ENCODE results near the gene MRPL36. TPM values are rescaled to one million over a fixed set of nuclear protein-coding genes. Genes with fewer than 3 reads are reported as not detected.

Gene MRPL36
- total and polyA plus RNA-seq, 2 of the 4 experiments (the other 2 are of a cell fraction), result 85.9 to 103 TPM

DNA sequence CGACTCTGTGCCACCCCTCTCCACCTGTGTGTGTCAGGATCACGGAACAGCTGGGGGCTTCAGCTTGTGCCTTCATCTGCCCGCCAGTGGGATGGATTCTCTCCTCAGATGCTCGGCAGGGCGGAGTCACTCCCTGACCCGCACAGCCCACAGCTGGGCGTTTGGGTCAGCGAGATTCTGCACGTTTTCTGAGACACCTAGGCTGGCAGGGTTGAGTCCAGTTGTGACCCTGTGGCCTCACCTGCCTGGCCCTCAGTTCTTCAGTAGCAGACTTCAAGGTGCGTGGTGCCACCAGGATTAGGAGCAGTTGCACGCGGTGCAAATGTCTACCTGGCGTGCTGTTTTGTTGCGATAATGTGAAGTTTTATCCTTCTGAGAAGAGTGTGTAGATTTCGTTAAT lies 6.6 kb upstream of the MRPL36 start:
- no peak overlapping the region for H4K8ac ChIP-seq (ENCODE audit: low read depth in 2 of 2, low read length in 2 of 2)
- H4K20me1 ChIP-seq (ENCODE audit: insufficient read depth, low read length), result no peaks in the 10 kb centered on the region
- peaks cover 36 to 72% of the 10 kb centered on the region in 2 experiments for H3K79me1 ChIP-seq (ENCODE audit: low read depth in 1 of 2, low read length in 2 of 2)
- CTCF ChIA-PET, result no interaction called here
- H2BK5ac ChIP-seq (ENCODE audit: low read depth, low read length, poor library complexity, severe bottlenecking), result no peak overlapping the region
- no peak overlapping the region for H3K56ac ChIP-seq (ENCODE audit: extremely low read depth, insufficient read depth, low read length)
- no peak overlapping the region for H2AK9ac ChIP-seq (replicated peaks; ENCODE audit: low read depth, low read length, poor library complexity)
- no peak overlapping the region for H3K23ac ChIP-seq (ENCODE audit: low read depth, low read length)
- no peak overlapping the region for H2AFZ ChIP-seq (replicated peaks; ENCODE audit: low read length, poor library complexity)
- POLR2A ChIA-PET (ENCODE audit: unreplicated experiment), result no interaction called here
- H3K18ac ChIP-seq (ENCODE audit: low read depth, low read length), result no peak overlapping the region
- H2BK20ac ChIP-seq (ENCODE audit: low read depth, low read length), result no peak overlapping the region
- no peak overlapping the region for H3K4me3 ChIP-seq (ENCODE audit: insufficient read depth, low read depth, low read length)
- H3K4me2 ChIP-seq (ENCODE audit: low read depth, low read length), result no peak overlapping the region
- no peak overlapping the region for H4K91ac ChIP-seq (ENCODE audit: insufficient read depth, low read depth, low read length)
- H3K4me1 ChIP-seq (ENCODE audit: control insufficient read depth, insufficient read depth, low read length), result no peaks in the 10 kb centered on the region; the same call in 1 of the 2 replicates
- H3K9ac ChIP-seq (ENCODE audit: low read depth, low read length), result no peak overlapping the region
- intact Hi-C loops (cut with micrococcal nuclease) (no loop called here), dilution Hi-C loops (cut with HindIII; ENCODE audit: low sequenced_read_pairs, unreplicated experiment) (no loop called here), in situ Hi-C loops (cut with MboI; ENCODE audit: low sequenced_read_pairs) (no loop called here)
- TF ChIP-seq MXI1 (IDR thresholded peaks at IDR 0.05; ENCODE audit: borderline replicate concordance, low read depth, low read length), result no peak
- no peak for TF ChIP-seq MAFK (IDR thresholded peaks at IDR 0.05; ENCODE audit: low read depth, low read length)
- TF ChIP-seq CEBPB (IDR thresholded peaks at IDR 0.05; ENCODE audit: low read depth, low read length), result no peak
- no peak for TF ChIP-seq POLR2A (IDR thresholded peaks at IDR 0.05; ENCODE audit: low read depth, low read length)
- no peak for TF ChIP-seq RCOR1 (IDR thresholded peaks at IDR 0.05; ENCODE audit: insufficient replicate concordance, low read length)
- TF ChIP-seq, protein P1, sequence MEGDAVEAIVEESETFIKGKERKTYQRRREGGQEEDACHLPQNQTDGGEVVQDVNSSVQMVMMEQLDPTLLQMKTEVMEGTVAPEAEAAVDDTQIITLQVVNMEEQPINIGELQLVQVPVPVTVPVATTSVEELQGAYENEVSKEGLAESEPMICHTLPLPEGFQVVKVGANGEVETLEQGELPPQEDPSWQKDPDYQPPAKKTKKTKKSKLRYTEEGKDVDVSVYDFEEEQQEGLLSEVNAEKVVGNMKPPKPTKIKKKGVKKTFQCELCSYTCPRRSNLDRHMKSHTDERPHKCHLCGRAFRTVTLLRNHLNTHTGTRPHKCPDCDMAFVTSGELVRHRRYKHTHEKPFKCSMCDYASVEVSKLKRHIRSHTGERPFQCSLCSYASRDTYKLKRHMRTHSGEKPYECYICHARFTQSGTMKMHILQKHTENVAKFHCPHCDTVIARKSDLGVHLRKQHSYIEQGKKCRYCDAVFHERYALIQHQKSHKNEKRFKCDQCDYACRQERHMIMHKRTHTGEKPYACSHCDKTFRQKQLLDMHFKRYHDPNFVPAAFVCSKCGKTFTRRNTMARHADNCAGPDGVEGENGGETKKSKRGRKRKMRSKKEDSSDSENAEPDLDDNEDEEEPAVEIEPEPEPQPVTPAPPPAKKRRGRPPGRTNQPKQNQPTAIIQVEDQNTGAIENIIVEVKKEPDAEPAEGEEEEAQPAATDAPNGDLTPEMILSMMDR (conservative IDR thresholded peaks at IDR 0.05; ENCODE audit: low read depth, low read length), result no peak
- no peak for TF ChIP-seq SMC3 (IDR thresholded peaks at IDR 0.05; ENCODE audit: low read depth, low read length)
- TF ChIP-seq CHD1 (IDR thresholded peaks at IDR 0.05; ENCODE audit: low read depth, low read length), result no peak
- no peak for TF ChIP-seq RFX5 (IDR thresholded peaks at IDR 0.05; ENCODE audit: low read depth, low read length)
- no peak for TF ChIP-seq MAZ (IDR thresholded peaks at IDR 0.05; ENCODE audit: borderline replicate concordance, low read depth, low read length)
- TF ChIP-seq USF2 (IDR thresholded peaks at IDR 0.05; ENCODE audit: low read depth, low read length), result no peak
- TF ChIP-seq BHLHE40 (IDR thresholded peaks at IDR 0.05; ENCODE audit: low read depth, low read length), result no peak
- no peak for TF ChIP-seq NFE2L2 (IDR thresholded peaks at IDR 0.05; ENCODE audit: low read depth, low read length)
- TF ChIP-seq FOS (IDR thresholded peaks at IDR 0.05; ENCODE audit: low read depth, low read length), result no peak
- no peak for TF ChIP-seq RAD21 (IDR thresholded peaks at IDR 0.05; ENCODE audit: low read length)
- TF ChIP-seq ELK1 (IDR thresholded peaks at IDR 0.05; ENCODE audit: borderline replicate concordance, low read depth, low read length), result no peak
- BruUV-seq (replicated peaks), result no TSS peak
- no peak overlapping the region for H3K14ac ChIP-seq (replicated peaks; ENCODE audit: low read depth, low read length)
- 96% methylated on average over 9 of the region's 15 CpGs; no CpG with 5 or more reads in 1 of the 2 experiments for whole genome bisulfite sequencing, 2 experiments (ENCODE audit: extremely low coverage in 2 of 2, insufficient read length in 1 of 2)
- no peak overlapping the region for H2AK5ac ChIP-seq (ENCODE audit: low read depth, low read length)
- no peak overlapping the region for H3K27ac ChIP-seq (ENCODE audit: insufficient read depth, low read length)
- DNase-seq, result no peak
- no peak for ATAC-seq (ENCODE audit: low read depth)
- peaks cover 64% of the 10 kb centered on the region for H3K36me3 ChIP-seq (ENCODE audit: control insufficient read depth, insufficient read depth, low read length)
- no peak overlapping the region for H3K4ac ChIP-seq (ENCODE audit: low read depth, low read length)
- H3K9me1 ChIP-seq (ENCODE audit: insufficient read depth, low read length), result no peaks in the 10 kb centered on the region
- no peaks in the 10 kb centered on the region for H3K27me3 ChIP-seq (ENCODE audit: control insufficient read depth, insufficient read depth, low read length)
- no peak overlapping the region for H4K5ac ChIP-seq (ENCODE audit: low read depth, low read length)
- H2BK120ac ChIP-seq (ENCODE audit: low read depth, low read length), result no peak overlapping the region
- H2BK15ac ChIP-seq (ENCODE audit: low read depth, low read length), result no peak overlapping the region
- H3K9me3 ChIP-seq (ENCODE audit: control insufficient read depth, insufficient read depth, low read length), result no peaks in the 10 kb centered on the region

Measured in IMR-90 (cell line).